Fibroblast of skin of left biceps (primary cell): Measurements from ENCODE around the gene ATP6V1B1.

ENCODE experiments used
- DNase-seq, 2 experiments: peaks; one replicate each; pipeline ENCODE4 v3.0.0-alpha.2; 2013; ENCODE audit warnings: low read depth in 2 of 2

The ATP6V1B1 gene

DNA sequence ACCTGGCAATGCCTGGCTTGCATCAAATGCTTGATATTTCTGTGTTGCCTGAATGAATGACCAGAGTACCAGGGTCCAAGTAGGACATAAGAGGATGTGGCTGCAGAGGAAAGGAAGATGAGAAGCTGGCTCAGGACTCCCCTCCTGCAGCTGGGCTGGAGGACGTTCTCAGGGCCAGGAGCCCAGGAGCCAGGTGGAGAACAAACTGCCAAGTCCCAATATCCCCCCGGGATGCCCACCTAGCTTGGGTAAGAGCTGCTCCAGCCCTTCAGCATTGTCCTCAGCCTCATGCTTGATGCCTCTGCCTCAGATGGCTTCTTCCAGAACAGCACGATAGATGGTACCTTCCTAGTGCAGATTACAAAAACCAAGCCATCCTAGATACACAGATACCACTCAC, 8.6 kb upstream of the ATP6V1B1 start:
- no peak for DNase-seq

DNA sequence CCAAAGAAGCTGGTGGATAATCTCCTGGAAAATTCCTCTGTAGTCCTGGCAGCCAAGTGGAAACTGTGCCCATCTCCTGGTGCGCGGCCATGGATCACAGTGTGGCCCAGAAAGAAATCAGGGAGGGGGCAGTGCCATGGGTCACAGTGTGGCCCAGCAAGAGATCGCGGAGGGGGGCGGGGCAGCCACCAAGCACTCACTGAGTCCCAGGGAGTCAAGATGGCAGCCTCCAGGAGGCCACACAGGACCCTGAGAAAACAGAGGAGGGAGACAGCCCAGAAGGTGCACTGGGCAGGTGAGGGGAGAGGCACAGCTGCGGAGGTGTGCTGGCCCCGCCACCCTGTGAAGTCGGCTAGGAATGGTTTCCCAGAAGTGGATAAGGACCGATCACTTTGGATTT, 8.1 kb upstream of the ATP6V1B1 start:
- no peak for DNase-seq

DNA sequence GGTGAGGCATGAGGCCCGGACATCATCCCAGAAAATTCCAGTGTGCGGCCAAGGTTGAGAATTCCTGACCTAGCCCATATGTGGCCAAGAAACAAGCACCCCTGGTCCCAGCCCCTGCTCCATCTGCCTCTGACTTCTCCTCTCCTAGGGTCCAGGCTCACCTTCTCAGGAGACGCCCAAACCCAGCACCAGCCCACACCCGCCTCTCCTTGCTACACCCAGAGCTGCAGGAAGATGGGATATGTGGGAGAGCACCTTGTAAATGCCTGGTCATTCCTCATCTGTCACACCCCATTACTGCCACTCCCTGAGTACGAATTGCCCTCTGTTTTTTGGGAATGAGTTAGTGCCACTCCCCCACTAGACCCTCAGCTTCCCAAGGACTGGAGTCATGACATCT, 7.3 kb upstream of the ATP6V1B1 start:
- DNase-seq, result no peak

DNA sequence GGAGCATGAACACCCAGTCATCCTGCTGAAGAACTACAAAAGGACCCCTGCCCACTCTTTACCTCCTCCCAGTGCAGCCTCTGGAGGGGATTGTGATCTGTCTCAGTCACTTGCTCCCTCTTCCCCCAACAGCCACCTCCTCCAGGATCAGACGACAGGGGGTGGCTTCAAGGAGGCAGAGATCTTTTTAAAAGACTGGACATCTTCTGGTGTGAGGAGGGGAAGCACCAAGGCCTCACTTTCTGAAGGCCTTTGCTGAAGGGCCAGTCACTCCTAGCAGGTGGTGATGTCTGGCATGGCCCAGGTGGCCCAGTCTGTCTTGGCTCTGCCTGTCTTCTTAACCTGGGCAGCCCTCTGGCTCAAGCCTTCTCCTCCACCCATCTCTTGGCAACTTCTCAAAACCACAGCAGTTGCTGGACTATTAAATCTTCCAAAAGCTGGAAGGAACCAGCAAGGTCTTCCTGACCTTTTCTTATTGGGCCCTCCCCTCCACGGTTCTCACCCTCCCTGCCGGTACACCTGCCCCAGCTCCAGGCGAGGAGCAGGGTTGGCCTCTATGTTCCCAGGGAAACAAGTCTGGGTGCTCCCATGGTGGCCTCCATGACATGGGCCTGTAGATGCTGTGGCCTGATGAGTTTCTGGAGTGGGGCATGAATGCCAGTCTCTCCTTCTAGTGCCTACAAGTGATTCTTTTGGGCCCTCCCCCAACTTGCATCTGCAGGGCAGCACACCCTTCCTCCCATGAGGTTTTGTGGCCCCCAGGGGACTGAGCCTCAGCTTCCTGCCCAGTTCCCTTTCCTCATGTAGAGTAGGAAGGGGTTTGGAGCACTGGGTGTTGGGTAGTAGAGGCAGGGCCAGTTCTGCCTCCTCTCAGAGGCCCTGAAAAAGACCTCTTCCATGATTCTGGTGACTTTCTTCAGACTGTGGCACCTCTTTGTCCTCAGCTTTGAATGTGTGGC, 5.0 kb upstream of the ATP6V1B1 start:
- DNase-seq, result no peak

DNA sequence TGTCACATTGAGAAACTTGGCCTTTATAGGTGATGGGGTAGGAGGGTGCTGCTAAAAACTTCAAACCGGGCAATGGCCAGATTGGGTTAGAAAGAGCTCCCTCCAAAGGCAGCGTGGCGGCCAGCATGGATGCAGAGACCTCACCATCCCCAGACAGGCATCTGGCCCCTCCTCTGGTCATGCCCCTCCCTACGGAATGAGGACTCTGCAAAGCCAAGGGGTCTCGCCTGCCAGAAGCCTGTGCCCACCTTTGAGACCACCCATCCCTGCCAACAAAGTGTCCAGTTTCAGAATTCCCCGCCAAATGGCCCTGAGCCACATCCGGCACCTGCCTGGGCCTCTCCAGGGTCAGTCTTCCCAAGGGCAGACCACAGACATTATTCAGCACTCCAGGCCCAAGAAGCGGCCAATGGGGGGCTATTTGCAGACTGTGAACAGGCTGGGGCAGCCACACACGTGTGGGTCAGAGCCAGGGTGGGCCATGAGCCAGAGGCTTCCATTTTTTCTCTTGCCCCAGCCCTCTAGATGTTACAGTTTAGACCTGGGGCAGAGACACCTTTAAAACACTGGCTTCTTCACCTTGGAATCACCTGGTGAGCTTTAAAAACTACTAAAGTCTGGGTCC, 4.2 kb upstream of the ATP6V1B1 start:
- no peak for DNase-seq

DNA sequence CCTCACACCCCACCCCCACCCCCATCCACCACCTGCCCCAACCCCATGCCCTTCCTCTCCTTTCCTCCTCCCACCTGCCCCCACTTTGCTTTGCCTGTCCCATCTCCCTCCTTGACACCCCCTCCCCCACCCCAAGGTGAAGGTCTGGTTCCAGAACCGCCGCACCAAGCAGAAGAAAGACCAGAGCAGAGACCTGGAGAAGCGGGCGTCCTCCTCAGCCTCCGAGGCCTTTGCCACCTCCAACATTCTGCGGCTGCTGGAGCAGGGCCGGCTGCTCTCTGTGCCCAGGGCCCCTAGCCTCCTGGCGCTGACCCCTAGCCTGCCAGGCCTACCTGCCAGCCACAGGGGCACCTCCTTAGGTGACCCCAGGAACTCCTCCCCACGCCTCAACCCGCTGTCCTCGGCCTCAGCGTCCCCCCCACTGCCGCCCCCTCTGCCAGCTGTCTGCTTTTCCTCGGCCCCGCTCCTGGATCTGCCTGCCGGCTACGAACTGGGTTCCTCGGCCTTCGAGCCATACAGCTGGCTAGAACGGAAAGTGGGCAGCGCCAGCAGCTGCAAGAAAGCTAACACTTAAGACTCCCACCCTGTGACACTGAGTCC, 3.0 kb upstream of the ATP6V1B1 start:
- DNase-seq, result no peak

DNA sequence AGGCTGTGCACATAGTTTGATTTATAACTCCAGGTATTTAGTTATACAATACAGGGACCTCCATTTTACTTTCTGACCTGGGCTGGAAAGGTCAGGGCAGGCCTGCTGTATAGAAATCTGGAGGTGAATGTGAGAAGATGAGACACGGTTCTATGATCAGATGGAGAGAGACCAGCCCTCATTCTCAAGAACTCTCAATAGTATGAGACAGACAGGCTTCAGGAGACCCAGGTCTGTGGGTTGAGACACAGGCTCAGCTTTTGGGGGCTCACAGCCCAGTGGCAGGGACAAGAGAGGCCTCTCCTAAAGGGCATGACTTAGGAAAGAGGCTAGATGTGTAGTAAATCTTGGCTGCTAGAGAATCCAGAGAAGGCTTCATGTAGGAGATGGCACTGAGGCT, 719 bp upstream of the ATP6V1B1 start:
- DNase-seq, result no peak

DNA sequence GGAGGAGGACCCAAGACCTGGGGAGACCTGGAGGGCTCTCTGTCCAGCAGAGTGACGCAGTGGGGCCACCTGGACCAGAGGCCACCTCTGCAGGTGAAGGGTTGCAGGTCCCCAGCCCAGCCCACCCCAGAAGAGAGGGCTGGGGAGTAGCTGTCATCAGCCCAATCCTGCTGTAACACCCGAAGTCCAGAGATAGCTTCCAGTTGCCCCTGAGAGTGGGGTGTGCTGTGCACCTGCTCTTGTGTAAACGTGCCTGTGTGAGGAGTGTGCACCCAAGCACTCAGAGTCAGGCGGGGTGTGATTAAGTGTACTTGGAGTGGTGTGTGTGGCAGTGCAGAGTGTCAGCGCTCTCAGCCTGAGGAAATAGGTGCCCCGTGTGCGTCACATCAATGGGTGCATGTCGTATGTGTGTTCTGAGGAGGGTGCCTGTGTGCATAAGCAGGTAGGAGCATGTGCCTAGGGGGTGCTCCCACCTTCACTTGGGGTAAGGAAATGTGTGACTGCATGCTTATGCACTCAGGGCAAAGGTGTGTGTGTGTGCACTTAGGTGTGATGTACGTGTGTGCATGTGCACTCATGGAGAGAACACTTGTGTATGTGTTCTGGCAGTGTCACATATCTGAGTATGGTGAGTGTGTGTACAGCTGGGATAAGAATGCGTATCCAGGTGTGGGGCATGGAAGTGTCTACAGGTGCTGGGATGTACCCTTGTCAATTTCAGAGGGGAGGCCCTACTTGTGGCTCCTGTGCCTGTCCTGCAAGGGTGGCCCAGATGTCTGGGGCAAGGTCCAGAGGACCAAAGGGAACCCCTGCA, 672 bp downstream of the ATP6V1B1 start:
- DNase-seq, result no peak

DNA sequence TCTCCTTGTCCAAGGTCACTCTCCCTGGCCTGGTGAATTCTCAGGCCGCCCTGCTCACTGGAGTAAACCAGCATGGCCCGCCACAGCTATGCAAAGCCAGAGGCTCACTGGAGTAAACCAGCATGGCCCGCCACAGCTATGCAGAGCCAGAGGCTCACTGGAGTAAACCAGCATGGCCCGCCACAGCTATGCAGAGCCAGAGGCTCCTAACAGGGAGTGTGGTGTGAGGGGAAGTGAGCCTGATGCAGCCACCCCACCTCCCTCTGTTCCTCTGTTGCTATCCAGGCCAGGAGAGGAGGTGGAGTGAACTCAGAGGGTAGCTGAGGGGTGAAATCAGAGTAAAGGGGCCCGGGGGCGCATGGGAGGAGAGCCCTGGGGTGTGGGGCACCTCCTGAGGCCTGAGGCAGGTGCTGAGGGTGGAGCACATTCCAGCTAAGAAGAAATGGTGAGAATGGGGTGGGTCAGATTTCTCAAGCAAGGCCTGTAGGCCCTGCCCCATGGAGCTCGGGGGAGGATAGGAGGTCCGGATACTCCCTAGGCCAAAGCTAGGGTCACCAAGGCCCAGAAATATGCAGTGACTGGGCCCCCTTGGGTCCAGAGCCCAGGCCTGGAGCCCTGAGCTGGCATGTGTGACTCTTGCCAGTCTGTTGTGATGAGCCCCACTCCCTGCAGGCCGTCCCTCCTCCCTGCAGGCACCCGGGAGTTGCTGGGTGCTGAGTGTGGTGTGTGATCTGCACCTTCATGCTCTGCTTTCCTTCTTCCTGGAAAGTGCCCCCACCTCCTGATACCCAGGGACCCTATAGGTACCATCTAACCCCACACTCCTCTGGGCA, 1.5 kb downstream of the ATP6V1B1 start:
- no peak for DNase-seq

DNA sequence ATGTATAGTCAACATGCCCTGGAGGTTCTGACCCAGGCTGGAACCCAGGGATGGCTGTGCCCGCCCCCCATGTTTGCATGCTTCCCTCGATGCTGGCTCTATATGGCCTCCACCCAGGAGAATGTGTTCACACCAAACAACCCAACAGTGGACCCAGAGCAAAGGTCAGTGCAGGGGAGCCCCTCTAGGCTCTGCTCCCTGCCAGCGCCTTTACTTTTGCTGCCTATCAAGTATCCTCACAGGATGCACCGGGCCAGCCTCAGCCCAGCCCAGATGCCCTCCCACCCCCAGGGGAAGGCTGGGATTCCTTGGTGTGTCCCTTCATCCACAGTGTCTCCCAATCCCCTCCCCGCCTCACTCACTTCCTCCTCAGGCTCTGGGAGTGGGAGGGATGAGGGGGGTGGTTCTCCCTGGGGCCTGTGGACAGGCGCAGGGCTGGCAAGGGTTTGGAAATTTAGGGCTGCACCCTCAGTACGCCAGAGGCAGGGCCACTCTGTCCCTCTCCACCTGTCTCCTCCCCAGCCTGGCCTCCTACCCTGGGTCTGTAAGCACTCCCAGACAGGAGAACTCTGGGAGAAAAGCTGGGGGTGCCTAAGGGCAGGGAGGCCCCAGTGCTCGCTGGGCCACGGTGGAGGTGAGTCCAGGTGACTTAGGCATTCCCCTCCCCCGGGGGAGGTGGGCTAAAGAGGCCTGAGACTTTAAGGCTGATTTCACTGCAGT, 2.3 kb downstream of the ATP6V1B1 start:
- no peak for DNase-seq

DNA sequence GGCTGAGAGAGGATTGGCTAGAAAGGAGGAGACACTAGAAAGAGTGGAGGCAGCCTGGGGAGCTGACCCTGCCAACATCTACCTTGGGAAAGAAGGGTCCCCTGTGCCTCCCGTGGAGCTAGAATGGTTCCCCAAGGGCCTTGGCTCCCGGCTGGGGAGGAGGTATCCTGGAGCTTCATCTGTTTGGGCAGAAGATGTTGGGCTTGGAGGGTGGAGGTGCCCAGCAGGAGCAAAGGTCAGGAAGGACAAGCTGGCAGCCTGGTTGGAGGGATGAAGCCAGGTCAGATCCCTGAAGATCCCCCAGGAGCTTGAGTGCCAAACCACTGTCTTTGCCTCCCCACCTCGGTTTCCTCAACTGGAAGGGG, 2.9 kb downstream of the ATP6V1B1 start:
- DNase-seq, result no peak

DNA sequence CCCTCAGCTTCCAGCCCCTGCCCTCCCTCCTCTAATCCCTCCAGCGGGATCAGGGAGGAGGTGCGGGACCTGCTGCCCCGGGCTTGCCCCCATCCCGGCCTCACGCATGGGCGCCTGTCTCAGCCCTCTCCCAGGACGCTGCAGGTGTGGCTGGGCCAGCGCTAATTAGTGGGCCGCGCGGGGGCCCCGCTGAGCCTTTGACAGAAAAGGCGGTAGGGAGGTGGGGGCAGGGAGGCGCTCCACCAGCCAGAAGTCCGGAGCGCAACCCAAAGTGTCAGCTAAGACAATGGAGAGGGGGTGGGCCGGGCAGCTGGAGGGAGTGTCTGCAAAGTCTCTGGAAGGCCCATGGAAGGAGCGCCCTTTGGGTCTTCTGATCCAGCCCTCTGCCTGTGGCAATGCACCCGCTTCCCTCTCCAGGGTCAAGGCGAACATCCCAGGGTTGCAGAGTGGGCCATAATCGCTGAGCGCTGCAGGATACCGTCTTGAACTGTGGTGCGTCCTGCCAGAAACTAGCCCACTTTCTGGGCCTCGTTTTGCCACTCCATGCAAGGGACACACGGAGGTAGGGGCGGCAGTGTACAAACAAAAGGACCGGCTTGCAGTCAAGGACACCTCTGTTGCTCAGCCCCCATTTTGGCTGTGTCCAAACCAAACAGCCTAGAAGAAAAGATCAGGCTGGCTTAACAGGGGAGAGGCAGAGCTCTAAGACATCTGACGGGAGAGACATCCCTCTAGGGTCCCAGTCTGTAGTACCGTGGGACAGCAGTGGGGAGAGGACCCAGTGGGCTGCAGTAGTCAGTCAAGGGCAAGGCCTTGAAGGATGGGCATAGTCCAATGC, 3.5 kb downstream of the ATP6V1B1 start:
- DNase-seq, result no peak

DNA sequence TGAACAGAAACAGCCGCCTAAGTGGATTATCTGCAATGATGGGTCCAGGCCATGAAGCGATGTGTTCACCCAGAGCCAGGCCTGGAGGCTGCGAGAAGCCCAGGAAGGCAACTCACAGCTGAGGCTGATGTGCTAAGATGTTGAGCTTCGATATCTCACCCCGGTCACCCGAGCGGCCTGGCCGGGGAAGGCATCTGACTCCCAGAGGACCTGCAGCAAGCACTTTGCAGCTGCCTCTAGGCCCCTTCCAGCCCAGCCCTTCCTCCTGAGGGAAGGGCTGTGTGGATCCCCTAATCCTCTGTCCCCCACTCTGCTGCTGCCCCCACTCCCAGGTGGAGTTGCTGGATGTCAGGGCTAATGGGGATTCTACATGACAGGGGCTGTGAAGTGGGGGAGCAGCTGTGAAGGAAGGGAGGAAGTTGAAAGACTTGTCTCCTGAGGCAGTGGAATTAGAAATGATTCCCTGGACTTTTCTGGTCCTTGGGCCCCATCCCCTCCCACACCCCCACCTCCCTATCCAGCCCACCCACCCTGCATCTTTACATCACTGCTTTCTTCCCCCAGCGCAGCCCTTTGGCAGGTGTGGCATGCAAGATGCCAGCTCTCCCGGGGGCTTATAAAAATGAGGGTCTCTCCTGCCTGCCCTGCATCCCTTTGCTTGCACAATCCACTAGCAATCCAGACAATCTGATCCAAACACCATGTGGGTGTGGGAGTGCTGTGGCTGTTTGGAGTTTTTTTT, 4.3 kb downstream of the ATP6V1B1 start:
- no peak for DNase-seq

DNA sequence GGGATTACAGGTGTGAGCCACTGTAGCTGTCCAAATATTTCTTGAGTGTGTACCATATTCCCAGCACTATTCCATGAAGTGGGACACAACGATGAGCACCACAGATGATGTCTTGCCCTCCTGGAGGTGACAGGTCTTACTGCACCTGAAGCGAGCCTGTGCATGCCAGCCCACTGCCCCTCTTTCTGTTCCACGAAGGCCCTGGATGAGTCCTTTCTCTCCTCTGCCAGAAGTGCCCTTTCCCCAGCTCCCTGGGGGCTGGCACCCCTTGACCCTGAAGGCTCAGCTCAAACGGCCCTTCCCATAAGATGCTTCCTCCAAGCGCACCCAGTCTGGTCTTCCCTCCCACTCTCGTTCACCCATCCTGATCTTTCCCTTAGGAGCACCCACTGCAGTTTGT, 5.5 kb downstream of the ATP6V1B1 start:
- DNase-seq, result no peak

DNA sequence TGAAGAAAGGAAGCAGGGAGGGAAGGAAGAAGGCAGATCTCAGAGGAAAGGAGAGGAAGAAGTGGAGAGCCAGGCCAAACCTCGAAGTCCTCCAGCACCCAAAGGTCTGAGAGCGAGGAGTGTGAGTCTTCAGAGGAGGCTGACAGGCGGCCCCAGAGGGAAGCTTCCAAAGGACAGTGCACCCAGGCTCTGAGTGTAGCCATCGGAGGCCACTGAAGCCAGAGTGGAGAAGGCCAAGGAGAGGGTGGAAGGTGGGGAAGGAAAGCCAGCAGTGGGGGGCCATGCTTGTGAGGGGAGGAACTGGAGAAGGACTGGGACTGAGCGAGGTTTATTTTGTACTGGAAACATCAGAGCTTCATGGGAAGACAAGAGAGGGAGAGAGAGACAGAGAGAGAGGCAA, 6.0 kb downstream of the ATP6V1B1 start:
- DNase-seq, result no peak

DNA sequence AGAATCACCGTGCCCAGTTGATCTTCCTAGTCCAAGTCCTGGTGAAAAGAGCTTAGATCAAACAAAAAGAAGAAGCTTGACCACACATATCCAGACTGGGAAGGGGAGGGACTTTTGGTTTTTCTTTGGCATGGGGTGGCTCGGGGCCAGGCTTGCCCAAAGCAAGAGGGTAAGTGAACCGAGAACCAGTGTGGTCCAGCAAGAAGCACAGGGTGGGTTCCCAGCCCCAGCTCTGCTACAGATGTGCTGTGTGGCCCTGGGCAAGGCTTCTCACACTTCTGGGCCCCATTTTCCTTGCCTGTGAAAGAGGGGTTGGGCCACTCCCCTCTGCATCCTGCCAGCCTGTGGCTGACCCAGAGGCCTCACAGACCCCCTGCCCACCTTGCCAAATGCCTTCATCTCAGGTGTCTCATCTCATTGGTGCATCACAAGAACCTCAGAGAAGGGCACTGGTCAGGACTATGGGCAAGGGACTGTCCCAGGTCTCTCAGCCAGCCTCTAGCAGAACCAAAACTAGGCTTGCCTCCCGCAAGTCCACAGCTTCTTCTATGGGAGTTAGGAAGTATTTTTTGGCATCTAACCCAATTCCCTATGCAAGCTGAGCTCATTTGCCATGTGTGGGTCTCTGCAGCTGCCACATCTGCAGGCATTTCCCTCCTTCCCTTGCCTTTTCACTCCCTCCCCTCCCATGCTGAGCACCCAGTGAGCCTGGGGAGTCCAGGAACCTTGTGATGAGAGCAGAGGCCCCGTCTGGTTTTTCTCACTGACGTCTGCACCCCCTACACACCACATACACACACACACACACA, 6.9 kb downstream of the ATP6V1B1 start:
- DNase-seq, result no peak

DNA sequence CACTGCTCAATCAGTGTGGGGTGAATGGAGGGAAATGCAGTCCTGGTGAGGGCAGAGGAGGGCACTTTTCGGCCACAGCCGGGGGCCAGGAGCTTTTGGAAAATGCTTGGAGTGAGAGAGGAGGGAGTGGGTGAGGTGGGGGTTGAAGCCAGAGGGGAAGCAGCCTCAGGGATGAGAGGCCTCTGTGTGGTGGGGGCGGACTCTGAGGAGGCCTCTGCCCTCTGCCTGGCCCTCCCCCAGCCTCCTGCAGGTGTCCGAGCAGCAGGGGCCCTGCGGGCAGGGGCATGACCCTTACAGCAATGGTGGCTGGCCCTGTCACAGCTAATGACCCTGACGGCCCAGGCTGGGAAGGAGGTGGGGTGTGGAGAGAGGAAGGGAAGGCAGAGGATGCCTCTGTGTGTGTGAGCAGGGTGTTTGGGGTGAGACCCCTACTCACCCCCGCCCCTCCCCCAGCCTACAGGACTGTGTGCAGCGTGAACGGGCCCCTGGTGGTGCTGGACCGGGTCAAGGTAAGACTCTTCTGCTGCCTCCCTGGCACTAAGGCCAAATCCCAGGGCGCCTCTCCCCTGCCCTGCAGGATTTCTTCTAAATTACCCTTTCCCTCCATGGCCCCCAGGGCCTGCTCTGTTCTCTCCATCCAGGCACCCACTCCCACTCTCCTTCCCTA, 7.6 kb downstream of the ATP6V1B1 start:
- DNase-seq, result no peak
